NCI-H82 treated with DMSO at 0.1 percent for 48 hours (cell line): ENCODE data around the gene NOTCH1.
"Not testable (repeated sequence)": the region's sequence is repeated elsewhere in the genome, so short reads cannot be mapped to it uniquely, and the experiment has no call there.

Source experiments
- DNase-seq: peaks from one replicate; lab custom pipeline; 2025; ENCODE audit not compliant: unreplicated experiment; lab: John Stamatoyannopoulos, UW

NOTCH1 gene

DNA sequence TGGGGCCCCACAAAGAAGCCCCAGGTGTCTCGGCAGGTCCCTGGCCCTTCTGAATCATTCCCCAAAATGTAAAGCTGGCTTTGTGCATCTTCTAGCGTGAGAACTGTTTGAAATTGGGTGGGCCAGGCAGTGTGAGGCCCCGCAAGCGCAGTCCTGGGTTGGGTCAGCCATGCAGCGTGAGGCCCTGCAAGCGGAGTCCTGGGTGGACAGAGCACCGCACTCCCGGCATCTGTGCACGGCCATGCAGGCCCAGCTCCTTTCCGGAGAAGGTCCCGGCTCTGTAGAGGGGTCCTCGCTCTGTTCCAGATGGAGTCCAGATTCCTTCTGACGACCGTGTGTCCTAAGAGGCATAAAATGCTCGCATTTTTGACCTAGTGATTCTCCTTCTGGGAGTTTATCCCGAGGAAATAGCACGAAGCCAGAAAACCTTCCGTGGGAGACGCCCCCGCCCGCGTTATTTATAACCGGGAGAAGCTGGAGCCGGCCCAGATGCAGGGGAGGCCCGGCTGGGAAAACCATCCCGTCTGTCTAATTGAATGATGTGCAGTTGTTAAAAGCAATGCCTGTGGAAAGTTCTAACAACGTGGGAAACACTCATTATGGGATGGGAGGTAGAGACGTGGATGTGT, 19.4 kb upstream of the NOTCH1 start:
- no peak for DNase-seq

DNA sequence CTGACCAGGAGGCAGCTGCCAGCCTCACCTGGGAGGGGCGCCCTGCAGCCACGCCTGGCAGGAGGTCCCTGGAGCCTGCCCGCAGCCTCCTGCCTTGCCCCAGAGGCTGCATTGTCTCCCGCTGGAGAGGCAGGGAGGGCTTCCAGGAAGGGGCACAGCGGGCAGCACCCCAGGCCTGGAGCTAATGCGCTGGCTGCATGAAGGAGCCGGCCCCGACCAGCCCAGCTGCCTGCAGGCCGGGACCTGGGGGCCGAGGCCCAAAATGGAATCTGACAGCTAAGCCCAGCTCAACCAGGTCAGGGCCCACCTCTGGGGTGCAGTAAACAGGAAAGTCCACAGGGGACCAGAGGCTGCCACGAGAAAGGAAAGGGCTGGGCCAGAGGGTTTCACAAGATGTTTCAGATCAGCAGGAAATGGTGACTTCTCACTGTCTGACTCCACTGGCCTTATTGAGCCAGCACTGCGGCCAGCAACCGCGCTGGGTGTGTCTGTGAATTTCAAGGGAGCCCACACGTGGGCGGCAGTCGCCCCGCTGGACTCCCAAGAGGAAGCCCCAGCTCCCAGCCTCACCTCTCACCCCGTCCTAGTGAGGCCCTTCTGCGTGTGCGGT, 18.6 kb upstream of the NOTCH1 start:
- DNase-seq = no peak

DNA sequence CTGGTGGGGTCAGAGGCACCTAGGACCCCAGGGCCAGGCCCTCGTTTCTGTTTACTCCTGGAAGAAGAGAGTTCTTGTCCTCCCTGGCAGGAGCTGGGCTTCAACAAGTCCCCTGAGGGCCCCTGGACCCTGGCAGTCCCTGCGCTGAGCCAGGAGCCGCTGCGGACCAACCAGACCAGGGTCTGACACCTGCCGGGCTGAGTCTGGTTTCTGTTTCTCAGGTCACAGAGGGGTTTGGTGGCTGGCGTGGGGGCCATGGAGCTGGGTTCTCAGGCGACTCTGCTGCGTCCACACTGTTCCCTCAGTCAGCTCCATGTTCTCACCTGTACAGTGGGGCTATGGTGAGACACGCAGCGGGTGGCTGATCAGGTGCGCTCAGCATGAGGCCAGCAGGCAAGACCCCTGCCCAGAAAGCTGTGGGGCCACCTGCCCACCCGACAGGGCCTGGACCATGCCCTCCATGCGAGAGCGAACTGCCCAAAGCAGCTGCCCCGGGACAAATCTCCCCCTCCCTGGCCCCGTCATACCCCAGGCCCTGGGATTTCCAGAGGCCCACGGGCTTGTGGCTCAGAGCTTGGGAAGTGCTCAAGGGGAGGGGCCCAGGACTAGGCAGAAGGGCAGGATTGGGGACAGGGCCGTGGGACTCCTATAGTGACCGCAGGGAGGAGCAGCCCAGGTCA, 17.9 kb upstream of the NOTCH1 start:
- DNase-seq = no peak

DNA sequence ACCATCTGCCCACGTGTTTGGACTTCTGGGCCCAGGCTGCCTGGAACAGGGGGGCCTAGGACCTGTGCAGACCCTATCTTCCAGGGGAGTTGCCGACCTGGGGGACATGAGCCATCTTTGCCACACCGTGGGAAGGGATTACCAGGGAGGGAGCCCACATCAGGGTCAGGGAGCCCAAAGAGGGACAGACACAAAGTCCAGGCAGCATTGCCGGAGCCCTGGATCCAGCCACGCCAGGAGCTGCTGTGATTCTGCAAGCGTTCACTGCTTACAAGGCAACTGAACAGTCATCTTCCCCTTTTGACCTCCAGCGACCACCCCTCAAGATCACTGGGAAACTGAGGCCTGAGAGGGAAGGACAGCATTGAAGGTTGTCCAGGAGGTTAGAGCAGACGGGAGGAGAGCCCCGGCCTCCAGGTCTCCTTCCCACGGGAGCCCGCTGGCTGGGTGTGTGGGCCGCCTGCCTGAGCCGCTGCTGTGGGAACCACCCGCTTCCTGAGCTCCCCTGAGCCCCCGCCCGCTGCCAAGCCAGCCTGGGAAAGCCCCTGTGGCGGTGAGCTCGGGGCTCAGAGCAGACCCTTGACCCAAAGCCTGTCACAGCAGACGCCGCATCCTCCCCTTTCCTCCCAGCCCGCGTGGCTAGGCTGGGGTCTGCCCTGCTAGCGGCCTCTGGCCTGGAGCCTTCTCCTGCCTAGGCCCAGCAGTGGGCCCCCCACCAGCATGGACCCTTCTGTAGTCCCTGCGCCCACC, 17.1 kb upstream of the NOTCH1 start:
- no peak for DNase-seq

DNA sequence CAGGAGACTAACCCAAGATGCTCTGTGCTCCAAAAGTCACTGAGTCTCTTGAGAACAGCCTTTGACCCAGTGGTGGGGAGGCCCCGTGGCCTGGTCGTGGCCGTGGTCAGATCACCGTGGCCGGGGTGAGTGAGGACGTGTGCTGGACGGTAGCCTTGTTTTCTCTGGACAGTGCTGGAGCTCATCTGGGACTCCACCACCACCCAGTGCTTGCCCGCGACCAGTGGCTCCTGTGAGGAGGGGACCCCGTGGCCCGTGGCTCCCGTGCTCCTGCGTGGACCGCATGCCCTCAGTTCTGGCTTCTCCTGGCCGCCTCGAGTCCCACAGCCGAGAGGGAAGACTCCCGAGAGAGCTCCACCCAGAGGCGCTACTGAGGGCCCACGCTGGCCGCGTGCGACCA, 15.9 kb upstream of the NOTCH1 start:
- DNase-seq = no peak

DNA sequence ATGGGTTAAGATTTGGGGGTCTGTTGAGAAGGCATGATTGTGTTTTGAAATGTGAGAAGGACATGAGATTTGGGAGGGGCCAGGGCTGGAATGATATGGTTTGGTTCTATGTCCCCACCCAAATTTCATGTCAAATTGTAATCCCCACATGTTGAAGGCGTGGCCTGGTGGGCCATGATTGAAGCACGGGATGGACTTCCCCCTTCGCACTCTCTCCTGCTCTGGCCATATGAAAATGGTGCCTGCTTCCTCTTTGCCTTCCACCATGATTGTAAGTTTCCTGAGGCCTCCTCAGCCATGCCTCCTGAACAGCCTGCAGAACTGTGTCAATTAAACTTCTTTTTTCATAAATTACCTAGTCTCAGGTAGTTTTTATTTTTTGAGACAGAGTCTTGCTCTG, 14.7 kb upstream of the NOTCH1 start:
- DNase-seq = no peak

DNA sequence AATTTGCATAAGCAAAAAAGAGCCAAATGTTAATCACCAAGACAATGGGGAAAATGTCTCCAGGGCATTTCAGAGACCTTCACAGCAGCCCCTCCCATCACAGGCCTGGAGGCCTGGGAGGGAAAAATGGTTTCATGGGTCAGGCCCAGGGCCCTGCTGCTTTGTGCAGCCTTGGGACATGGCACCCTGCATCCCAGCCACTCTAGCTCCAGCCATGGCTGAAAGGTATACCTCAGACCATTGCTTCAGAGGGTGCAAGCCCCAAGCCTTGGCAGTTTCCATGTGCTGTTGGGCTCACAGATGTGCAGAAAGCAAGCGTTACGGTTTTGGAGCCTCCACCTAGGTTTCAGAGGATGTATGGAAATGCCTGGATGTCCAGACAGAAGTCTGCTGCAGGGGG, 13.5 kb upstream of the NOTCH1 start:
- not testable (repeated sequence) for DNase-seq

DNA sequence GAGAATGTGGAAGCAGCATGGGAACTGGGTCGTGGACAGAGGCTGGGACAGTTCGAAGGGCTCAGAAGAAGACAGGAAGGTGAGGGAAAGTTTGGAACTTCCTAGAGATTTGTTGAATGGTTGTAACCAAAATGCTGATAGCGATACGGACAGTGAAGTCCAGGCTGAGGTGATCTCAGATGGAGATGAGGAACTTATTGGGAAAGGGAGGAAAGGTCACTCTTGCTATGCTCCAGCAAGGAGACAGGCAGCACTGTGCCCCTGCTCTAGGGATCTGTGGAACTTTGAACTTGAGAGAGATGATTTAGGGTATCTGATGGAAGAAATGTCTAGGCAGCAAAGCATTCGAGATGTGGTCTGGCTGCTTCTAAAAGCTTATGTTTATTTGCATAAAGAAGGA, 13.0 kb upstream of the NOTCH1 start:
- DNase-seq = not testable (repeated sequence)

DNA sequence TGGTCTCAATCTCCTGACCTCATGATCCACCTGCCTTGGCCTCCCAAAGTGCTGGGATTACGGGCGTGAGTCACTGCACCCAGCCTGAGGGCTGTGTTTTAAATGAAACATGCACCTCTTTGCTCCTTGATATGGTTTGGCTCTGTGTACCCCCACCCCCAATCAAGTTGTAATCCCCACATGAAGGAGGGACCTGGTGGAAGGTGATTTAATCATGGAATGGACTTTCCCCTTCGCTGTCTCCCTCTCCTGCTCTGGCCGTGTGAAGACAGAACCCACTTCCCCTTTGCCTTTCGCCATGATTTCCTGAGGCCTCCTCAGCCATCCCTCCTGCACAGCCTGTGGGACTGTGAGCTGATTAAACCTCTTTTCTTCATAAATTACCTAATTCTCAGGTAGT, 12.5 kb upstream of the NOTCH1 start:
- DNase-seq = no peak

DNA sequence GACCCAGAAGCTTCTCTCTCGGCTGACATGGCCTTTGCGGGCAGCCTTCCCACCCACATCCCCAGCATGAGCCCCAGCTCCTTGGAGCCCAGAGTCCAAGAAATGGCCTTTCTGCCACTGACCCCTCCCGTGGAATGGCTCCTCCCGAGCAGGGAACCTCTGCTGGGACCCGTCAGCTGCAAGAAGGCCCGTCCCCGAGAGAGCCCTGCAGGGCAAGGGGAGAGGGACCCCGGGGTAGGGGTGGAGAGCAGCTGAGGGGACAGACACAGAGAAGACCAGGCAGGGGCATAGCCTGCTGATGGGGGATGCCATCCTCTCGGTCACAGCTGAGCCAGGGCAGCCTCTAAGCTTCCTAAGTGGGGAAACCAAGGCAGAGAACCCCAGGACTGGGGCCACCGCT, 11.2 kb upstream of the NOTCH1 start:
- no peak for DNase-seq

DNA sequence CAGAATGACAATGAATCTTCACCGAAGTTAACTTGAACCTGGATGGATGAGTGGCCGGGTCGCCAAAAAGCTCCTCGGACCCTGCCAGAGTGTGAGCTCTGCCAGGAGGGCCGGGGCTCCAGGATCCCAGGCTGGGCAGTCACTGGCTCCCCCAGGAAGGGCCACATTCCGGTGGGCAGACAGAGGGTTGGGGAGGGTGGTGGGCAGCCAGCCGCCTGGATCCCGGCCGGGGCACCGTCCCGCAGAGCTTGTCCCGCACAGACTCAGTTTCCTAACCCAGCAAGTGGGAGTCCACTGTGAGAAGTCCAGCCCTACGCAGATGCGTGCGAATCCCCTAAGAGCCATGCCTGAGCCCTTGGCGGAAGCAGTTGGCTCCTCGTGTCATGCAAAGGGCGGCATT, 10.3 kb upstream of the NOTCH1 start:
- no peak for DNase-seq

DNA sequence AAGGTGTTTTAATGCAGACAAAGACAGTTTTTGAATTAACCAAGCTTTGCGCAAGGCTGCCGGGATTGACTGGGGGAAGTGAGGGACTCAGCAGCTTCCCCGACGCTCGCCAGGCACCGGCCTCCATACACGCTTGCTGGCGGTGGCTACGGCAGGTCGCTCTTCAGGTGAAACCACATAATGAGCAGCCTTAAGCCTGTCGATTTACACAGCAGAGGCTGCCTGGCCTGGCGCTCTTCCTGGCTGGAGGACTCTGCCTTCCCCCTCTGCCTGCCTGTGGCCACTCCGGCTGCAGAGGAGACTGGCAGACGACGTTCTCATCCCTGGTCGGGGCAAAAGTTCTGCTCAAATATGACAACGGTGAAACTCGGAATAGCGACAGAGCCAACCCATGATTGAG, 9.0 kb upstream of the NOTCH1 start:
- no peak for DNase-seq

DNA sequence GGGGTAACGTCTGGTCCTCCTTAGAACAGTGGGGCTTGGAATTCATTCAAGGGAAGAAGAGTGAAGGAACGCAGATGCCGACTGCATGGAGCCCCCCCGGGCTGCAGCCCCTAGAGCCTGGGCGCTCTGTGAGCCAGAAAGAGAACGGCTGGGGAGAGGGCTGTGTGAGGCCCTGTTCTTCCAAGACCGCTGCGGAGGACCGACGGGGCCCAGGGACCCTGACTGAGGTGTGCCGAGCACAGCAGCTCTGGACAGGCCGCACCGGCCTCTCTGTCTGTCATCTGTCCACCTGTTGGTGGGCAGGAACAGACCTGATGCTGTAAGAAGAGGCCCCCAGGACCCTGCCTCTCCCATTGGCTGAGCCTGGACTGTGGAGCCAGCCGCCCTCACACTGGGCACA, 7.7 kb upstream of the NOTCH1 start:
- DNase-seq = no peak

DNA sequence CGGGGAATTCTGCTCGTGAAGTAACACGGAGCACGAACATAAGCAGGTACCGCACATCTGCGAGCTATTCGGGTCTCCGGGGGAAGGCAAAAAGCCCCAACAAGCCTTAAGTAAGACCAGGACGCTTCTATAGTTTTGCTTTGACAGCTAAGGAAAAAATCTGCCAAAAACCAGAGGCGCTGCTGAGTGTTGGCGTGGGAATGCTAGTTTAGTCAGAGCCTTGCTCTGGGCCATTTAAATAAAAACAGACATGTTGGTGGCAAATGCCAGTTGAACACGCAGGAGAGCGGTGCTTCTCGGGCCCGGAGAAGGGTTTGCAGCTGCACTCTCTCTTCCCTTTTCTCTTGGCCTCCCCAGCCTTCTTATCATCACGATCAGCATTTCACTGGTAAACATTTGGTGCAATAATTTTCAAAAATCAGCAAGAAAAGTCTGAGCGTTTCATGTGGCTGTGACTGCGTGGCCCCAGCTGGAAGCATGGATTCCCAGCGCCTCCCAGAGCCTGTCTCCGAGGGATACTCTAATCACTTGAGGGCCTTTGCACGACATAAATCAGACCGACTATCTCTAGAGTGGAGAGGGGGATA, 6.4 kb upstream of the NOTCH1 start:
- DNase-seq = no peak

DNA sequence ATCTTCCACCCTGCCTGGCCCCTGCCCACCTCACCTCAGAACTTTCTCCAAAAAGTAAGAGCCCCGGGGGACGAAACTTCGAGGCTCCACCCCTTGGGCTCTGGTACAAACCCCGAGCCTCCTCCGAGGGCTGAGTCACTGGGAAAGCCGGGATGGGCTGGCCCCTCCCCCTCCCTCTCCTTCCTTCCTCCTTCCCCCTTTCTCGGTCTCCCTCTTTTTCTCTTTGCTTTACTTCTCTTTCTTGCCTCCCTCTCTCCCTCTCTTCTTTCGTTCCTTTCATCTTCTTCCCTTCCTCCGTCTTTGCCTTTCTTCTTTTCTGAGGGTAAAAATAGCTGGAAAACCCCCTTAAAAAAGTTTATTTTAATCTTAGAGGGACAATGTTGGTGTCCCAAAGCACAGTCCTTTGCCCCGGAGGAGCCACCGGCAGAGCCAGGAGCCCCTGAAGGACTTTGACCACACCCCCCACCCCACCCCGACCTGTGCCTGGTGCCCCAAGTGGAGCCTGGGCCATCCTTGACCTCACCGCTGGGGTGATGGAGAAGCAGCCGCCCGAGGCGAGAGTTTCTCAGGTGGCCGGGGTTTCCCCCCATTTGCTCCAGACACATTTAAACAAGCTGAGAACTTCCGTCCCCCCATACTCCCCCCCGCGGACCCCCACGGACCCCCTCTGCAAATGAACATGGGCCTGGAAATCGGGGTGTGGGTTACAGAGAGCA, 5.7 kb upstream of the NOTCH1 start:
- DNase-seq = no peak

DNA sequence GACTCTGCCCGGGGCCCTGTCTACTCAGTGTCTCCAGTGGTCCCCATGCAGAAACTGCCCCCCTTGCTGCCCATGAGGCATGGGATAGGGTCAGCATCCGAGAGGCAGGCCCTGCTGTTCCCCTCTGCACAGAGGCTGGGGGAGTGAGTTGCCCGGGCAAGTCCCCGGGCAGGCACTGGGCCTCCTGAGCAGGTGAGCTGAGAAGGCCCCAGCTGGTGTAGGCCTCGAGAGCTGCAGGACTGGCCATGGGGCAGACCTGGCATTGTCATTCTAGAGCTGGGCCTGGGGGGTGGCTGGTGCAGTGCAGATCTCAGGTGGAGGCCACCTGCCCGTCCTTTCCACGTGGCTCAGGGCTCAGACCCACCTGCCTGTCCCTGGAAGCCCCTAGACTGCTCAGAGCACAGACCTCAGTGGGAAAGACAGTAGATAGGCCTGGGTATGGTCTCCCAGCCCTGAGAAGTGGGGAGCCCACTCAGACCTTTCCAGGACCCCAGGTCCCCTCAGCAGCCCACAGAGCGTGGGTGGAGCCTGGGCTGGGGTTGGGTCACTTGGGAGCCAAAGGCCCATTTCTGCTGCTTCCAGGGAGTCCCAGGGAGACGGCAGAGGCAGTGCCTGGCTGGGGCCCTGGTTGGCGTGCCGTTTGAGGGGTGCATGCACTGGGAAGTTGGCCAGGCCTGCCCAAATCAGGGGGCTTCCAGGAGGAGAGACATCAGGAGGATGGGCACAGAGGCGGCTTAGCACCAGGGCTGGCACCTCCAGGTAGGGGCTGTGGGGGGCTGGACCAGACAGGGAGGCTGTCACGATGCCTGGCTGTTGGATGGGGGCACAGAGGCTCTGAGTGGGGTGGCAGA, 4.8 kb upstream of the NOTCH1 start:
- no peak for DNase-seq

DNA sequence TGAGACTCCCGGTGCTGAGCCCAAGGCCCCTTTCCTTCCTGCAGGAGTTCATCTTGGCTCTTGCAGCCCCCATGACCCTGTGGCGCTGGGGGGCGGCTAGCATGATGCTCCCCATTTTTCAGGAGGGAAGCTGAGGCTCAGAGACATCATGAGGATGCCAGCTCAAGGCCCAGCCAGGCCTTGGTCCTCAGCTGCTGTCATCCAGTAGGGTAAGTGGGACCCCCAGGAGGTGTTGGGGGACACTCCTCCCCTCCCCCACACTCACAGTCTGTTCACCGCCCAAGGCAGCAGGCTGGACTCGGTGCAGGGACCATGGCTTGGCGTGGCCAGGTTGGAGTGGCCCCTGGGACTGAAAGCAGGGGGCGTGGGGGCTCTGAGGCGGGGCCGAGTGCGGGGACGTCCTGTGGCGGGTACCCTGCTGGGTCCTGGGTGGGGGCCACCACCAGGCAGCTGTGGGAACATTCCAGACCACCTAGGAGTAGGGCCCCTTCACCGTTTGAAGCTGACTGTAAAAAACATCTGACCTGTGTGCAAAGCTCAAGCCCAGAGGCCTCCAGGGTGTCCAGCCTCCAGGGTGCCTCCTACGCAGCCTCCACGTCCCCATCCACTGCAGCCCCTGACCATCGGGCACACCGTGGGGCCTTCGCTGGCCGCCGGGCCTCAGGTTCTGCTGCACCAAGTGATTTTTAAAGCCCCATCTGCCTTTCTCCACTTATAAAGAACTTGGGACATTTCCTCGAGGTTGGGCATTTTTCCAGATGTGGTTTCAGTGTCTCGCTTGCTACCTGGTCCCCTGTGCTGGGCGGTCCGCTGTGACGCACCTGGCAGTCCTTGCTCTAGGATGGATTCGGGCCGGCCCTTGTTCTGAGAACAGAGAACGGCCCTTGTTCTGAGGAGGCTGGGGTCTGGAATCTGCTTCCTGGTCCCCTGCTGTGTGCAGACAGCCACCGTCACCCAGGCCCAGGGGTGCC, 3.4 kb upstream of the NOTCH1 start:
- no peak for DNase-seq

DNA sequence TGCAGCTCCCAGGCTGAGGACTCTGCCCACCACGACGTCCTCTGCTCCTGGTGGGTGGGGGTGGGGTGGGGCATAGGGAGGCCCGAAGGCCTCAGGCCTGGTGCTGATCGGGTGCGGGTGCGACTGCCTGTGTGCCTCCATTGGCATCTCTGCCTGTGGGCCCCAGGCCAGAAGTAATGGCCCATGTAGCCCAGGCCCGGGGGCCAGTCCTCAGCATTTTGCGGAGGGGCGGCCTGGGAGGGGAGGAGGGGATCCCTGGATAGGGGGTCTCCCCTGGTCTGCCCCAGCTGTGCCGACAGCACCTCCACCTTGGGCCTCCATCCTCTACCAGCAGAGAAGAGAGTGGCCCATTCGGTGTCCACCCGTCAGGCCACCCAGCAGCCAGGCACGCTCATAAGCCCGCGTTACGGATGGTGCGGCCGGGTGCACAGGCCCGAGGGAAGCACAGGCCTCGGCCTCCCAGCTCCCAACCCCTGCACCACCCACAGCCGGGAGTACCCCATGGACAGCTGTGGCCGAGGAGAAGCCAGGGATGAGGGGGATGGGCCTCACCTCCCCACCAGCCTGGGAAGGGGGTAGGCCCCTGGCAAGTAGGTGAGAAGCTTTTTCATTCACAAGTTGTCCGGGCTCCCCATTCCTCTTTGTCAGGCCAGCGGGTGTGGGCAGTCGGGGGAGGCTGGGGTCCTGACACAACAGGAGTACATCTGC, 1.8 kb upstream of the NOTCH1 start:
- no peak for DNase-seq
